ENCODE results near the gene CENPX.

CENPX gene

GRCh38 chr17:82059272-82060000 lies 36.8 kb upstream of the CENPX start:
- no peak for DNase-seq (ENCODE audit: low read depth)
- no peak for TF ChIP-seq CTCF (conservative IDR thresholded peaks at IDR 0.05; ENCODE audit: control insufficient read depth, insufficient read depth, low read depth, low read length)
- no peak overlapping the region for H3K4me3 ChIP-seq (ENCODE audit: control insufficient read depth, low read depth, low read length)

GRCh38 chr17:82058855-82059249 lies 36.2 kb upstream of the CENPX start:
- no peak for DNase-seq (ENCODE audit: low read depth)
- no peak overlapping the region for H3K4me3 ChIP-seq (ENCODE audit: control insufficient read depth, low read depth, low read length)
- TF ChIP-seq CTCF (conservative IDR thresholded peaks at IDR 0.05; ENCODE audit: control insufficient read depth, insufficient read depth, low read depth, low read length): no peak

- no peak for TF ChIP-seq CTCF (conservative IDR thresholded peaks at IDR 0.05; ENCODE audit: control insufficient read depth, insufficient read depth, low read depth, low read length)
- no peak for DNase-seq (ENCODE audit: low read depth)
- no peak overlapping the region for H3K4me3 ChIP-seq (ENCODE audit: control insufficient read depth, low read depth, low read length)
Measured at GRCh38 chr17:82058230-82058854, 35.7 kb upstream of the CENPX start.

- TF ChIP-seq CTCF (conservative IDR thresholded peaks at IDR 0.05; ENCODE audit: control insufficient read depth, insufficient read depth, low read depth, low read length): no peak
- no peak for DNase-seq (ENCODE audit: low read depth)
- no peak overlapping the region for H3K4me3 ChIP-seq (ENCODE audit: control insufficient read depth, low read depth, low read length)
Measured at GRCh38 chr17:82056729-82057621, 34.3 kb upstream of the CENPX start.

GRCh38 chr17:82055965-82056728 lies 33.5 kb upstream of the CENPX start:
- no peak for TF ChIP-seq CTCF (conservative IDR thresholded peaks at IDR 0.05; ENCODE audit: control insufficient read depth, insufficient read depth, low read depth, low read length)
- H3K4me3 ChIP-seq (ENCODE audit: control insufficient read depth, low read depth, low read length): no peak overlapping the region
- DNase-seq (ENCODE audit: low read depth): no peak
